Glomerular visceral epithelial cell (primary cell): ENCODE results near the gene VPS9D1.
"Not testable (repeated sequence)": the region's sequence is repeated elsewhere in the genome, so short reads cannot be mapped to it uniquely, and the experiment has no call there.

Experiments
- DNase-seq: peaks from one replicate; pipeline ENCODE4 v3.0.0-alpha.2; 2016; ENCODE audit errors: extremely low spot score

Gene VPS9D1

DNA sequence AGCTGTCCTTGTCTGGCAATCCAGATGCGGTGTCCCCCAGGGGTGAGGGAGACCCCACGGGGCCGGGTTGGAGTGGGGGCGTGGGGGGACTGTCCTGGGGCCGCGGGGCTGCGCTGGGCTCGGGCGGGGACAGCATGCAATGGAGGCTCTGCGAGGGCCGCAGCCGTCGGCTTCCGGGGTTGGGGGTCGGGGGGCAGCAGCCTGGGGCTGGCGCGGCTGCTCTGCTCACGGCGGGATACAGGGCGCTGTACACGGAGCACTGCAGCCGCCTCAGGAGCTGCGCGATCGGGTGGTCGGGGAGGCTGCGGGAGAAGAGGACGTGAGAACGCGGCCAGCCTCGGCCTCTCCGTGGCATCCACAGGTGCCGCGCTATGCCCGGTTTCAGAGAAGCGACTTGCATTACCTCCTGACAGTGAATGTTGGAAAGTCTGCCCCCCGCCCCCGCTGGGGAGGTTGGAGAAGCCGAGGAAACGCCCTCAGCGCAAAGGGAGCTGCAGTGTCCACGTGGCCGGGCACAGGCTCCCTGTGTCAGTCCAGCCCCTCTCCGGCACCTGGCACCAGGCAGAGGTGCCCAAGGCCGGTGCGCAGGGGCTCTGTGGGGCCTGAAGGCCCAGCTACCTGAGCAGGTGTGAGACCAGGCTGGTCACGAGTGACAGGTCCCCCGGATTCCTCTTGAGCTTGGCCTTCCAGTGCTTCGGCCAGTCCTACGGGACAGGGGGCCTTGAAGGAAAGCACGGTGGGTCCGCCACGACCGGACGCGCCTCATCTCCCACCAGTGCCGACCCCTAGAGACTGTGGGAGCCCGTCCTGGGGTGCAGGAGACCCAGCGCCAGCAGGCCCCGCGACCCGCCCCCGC, 9.8 kb downstream of the VPS9D1 start:
- no peak for DNase-seq

DNA sequence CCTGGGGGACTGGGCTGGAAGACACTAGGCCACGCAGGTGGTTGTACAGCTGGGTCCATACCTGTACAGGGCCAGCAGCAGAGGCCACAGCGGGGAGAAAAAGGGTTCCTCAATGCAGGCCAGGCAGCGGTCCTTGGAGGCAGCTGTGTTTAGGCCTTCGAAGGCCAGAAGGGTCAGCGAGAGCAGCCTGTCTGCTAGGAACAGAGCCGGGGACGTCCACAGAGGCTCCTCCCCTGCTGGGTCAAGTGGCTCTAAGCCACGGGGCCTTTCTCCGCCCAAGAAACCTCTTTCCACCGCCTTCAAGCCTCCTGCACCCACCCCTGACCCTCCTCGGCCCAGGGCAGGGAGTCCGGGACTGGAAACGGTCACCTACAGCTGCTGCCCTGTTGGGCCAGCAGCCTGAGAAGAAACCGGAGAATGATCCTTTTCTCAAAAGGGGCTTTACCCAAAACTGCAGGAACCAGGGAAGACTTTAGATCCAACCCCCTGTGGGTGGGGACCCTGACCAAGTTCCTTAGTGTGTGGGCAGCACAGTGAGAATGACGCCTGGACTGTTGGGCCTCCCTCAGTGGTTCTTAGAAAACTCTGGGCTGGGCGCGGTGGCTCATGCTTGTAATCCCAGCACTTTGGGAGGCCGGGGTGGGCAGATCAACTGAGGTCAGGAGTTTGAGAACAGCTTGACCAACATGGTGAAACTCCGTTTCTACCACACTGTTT, 10.8 kb downstream of the VPS9D1 start:
- no peak for DNase-seq

DNA sequence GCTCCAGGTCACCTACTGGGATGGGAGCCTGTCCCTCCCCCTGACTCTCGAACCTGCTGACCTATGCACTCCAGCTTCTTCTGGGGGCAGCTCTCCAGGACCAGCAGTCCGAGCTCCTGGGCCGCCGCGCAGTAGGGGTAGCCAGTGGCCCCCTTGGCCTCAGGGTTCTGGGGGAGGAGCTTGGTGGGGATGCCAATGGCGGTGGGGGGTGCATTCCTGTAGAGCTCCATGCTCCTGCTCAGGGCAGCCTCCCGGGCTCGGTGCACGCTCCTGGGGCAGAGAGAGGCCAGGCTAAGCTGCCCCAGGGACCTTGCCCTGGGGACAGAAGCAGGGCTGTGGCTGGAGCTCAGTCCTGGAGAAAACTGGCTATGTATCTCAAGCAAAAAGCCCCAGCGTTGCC, 11.5 kb downstream of the VPS9D1 start:
- DNase-seq, result no peak

DNA sequence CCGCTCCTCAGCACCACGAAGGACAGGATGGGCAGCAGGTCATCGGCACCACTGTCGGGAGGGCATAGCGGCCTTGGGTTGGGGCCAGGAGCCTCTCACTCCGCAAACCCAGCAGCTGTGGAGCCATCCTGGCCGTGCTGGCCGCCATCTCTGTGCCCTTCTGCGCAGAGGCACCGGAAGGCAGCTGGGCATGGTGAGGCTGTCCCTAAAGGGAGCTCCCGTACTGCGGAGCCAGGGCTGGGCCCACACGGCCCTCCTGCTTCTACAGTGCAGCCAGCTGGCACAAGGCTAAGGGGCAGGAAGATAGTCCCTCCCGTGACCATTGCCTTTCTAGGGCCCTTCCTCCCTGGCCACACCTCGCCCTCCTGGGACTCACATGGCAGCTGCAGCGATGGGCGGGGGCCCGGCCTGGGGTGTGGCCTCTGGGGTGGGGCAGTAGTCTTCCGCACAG, 12.2 kb downstream of the VPS9D1 start:
- no peak for DNase-seq

DNA sequence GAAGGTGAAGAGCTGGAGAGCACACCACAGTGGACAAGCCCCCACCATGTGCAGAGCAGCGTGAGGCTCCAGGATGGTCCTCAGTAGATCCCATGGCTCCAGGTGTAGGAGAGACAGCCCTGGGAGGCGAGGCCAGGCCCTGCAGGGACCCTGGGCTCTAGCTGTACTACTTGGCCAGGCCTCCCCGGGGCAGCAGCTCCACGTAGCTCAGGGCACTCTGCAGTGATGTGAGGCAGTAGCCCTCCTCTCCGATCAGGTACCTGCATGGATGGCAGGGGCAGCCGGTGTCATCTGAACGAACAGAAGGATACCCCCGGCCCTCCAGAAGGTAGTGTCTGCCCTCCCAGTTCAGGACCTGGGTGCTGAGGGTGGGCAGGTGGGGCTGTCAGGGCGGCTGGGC, 13.0 kb downstream of the VPS9D1 start:
- no peak for DNase-seq

DNA sequence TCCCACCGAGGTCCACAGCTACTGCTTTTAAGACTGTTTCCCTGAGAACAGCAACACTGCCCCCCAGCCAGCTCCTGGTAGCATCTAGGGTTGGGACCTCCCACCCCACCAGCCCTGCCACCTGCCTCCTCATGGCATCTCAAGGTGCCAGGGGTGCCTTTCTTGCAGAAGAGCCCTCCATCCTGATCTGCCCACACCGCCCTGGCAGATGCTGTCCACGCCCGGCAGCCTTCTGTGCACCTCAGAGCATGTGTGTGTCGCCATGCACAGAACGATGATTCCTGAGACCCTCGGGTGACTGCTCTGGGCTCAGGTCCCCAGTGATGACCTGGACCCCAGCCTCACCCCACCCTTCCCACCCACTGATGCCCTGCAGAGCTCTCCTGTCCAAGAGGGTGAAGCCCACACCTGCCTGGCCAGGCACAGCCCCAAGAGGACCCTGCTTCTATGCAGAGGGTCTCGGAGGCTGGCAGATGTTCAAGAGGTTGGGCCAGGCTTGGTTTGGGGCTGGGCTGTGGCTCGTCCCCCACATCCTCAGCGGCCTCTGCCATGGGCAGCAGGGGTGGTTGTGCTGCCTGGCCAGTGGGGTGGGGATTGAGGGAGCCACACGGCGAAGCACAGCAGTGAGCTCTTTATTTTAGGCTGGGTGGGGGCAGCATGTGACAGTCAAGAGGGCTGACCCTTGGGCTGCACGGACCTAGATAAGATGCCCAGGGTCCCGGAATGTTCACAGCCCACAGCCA, 14.0 kb downstream of the VPS9D1 start:
- DNase-seq, result no peak

DNA sequence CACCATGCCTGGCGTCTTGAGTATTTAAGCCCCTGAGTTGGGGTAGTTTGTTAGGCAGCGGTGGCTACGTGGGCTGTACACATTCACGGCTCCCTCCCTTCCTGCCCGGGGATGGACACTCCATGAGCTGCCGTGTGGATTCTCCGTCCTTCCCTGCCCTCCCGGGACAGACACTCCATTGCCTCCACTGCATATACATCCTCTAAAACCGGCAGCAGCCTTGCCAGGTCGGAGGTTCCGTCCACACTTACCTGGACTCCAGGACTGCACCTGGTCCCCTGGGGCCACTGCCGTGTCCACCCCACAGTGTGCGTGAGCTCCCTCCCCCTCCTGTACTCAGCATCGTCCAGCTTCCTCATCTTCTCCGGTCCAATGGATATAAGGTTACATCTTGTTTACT, 15.7 kb downstream of the VPS9D1 start:
- no peak for DNase-seq

DNA sequence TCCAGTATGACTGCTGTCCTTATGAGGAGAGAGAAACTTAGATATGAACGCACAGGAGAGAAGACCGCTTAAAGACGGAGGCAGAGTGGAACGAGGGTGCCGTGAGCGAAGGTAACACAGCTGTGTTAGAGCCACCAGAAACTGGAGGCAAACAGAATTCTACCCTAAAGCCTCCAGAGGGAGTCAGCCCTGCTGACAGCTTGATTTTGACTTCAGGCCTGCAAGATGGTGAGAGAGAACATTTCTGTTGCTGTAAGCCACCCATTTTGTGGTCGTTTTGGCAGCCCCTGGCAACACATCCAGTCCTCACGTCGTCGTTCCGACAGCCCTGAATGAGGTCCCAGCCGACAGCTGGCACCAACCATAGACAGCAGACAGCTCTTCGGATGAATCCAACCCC, 16.4 kb downstream of the VPS9D1 start:
- DNase-seq, result no peak

DNA sequence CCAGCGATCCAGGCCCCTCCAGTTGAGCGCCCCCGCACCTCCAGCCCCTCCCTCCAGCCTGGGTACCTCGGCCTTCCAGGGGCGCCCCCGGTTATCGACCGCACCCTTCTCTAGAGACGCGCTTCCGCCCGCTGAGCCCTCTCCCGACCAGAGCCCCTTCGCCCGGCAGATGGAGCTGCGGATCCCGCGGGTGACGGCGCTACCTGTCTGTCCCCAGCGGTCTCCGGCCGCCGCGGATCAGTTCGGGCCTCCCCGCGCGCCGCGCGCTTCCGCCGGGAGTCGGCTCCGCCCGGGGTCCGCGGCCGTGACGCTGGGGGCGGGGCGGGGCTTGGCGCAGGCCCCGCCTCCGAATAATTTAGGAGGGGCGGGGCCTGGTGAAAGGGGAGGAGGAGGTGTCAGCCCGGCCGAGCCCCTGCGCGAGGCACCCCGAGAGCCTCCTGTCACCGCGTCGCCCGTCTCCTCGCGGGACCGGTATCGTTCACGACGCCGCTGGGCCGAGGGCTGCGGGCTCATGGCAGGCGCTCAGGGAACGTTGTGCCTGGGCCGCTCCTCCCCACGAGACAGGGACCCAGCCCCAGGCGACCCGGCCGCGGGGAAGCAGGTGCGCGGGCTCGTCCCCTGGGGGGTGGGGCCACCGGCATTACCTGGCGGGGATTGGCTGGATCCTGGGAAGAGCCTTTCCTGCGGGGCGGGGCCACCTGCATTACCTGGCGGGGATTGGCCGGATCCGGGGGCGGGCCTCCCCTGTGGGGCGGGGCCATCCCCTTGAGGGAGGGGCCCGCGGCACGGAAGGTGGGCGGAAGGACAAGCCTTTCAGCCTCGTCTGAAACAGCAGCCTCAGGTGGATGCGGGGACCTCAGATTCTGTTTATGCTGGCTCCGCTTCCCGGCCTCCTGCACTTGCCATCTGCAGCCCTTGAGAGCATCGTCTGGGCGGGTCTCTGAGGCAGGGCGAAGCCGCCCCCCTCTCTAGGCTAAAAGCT, 19.0 kb downstream of the VPS9D1 start, which contains the start of gene SPATA2L:
Gene SPATA2L, minus strand, starts transcription at position 281 of the 982 bp plus-strand sequence. CDS start 473 bp downstream, outside the sequence.
- peak; percentile 94 for DNase-seq

DNA sequence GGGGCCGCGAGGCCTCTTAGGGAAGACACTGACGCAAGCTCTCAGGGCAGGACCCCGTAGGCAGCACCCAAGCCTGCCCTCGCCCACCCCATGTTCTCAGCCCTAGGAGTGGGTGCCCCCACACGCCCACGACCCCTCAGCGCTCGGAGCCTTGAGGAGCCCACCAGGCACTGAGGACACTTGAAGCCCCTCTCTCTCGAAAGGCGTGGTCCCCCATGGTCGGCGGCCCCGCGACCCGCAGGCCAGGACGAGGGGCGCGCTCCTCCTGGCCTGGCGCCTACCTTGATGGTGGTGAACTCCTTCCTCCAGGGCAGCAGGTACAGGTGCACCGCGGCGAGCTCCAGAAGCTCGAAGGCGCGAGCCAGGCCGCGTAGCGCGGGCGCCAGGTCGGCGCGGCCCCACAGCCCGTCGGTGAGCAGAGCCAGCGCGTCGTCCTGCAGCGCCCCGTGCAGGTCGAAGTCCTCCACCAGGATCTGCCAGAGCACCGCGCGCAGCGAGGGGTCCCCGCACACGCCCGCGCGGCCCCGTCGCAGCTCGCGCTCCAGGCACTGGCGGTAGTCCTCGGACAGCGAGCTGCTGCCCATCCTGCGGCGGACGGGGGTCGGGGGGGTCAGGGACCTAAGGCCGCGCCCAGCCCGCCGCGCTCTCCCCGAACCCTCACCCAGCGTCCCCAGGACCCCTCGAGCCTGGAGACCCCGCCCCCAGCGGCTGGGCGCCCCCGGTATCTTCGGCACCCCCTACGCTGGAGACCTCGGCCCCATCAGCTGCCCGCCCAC, 19.9 kb downstream of the VPS9D1 start:
- peak; percentile 50 for DNase-seq

DNA sequence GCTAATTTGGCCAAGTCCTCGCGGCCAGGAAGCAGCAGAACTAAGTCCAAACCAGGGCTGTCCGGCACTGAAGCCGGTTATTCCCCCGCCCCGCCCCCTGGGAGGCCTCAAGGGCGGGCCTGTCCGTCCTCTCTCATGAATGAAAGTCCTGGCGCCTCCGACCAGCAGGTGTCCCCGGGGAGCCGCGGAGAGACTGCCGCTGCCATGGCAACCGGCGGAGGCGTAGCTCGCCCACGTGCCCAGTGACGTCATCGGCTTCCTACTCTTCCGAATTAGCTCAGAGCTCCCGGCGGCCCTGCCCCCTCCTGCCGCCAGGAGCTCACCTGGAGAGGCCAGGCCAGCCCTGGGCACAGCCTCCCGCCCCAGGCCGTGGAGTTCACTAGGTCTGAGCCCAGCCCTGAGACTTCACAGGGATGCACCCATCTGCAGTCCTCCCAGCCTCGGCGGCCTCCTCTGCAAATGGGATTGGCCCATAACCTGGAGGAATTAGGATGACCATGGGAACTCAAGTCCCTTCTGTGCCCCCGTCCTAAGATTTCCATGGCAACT, 20.5 kb downstream of the VPS9D1 start:
- DNase-seq, result peak; percentile 98

DNA sequence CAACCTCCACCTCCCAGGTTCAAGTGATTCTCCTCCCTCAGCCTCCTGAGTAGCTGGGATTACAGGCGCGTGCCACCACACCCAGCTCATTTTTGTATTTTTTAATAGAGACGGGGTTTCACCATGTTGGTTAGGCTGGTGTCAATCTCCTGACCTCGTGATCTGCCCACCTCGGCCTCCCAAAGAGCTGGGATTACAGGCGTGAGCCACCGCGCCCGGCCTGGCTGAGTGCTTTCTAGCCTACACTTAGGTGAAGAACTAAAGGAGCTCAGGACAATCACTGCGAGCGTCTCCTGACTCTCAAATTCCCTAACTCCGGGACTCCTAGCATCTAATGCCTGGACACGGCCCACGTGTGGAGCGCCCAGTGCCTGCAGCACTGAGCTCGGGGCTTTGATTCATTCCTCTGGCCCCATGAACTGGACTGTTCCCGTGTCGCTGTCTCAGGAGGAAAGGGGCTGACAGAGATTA, 21.0 kb downstream of the VPS9D1 start:
- not testable (repeated sequence) for DNase-seq

DNA sequence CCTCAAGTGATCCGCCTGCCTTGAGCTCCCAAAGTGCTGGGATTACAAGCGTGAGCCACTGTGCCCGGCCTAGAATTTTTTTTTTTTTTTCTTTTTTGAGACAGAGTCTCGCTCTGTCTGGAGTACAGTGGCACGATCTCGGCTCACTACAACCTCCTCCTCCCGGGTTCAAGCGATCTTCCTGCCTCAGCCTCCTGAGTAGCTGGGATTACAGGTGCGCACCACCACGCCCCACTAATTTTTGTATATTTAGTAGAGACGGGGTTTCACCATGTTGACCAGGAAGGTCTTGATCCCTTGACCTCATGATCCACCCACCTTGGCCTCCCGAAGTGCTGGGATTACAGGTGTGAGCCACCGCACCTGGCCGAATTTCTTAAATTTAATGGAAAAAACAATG, 22.0 kb downstream of the VPS9D1 start:
- DNase-seq, result not testable (repeated sequence)

DNA sequence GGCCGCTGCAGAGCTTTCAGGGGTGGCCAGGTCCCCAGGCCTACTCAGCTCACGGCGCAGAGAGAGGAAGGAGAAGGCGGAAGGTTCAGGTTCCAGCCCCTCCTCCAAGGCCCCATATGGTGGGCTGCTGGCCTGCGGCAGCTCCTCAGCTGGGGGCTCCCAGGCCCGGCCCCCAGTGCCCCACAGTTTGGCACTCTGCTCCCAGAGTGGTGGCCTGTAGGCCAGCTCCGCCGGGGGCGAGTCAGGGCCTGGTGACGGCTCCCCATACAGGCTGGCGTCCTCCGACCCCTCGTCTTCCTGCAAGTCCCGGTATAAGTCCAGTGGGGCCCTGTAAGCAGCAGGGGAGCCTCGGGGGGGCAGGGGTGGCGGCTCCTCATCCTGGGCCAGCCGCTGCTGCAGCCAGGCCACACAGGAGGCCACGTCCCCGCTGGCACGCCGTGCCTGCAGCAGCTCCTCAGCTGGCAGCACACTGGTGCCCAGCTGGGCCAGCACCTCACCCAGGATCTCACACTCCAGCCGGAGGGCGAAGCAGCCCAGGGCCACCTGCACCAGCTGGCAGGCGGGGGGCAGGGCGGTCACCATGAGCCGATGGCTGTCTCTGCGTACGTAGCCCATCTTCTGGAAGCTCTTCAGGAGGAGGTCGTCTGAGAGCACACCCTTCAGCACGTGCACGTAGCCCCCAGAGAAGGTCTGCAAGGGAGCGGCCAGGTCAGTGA, 22.9 kb downstream of the VPS9D1 start:
- DNase-seq, result no peak

DNA sequence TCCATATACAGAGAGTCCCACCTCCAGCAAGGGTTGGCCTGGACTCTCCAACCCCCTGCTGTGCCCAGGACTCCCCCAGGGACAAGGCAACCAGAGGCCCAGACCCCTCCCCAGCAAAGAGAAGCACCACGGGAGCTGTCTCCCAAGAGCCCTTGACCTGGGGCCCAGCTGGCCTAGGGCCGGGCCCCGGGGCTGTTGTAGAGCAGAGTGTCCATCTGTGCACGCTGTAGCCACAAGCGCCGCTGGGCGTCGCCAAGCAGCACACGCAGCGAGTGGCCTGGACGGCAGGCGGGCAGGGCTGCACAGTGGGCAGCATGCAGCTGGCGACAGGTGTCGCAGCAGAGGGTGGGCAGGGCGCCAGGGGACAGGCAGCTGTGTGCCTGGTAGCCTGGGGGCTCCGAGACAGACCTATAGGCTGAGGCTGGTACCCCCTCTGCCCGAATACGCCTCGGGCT, 23.5 kb downstream of the VPS9D1 start:
- no peak for DNase-seq

DNA sequence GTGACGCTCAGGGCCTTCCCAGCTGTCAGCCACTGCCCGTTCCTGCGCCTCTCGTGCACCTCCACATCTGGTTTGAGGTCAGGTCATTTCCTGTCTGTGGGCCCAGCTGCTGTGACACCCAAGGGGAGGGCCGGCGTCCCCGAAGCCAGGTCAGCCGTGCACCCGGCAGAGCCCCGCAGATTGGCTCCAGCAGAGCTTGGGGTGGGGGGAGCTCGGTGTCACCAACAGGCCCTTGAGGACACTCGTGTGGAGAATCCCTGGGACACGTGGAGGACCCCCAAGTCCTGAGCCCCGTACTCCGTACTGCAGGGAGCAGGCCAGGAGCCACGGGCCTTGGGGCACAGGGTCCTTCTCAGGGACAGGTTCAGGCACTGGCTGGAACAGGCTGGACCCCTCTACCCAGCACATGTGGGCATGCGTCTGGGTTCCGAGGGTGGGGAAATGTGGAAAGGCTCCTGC, 24.0 kb downstream of the VPS9D1 start:
- DNase-seq, result no peak

DNA sequence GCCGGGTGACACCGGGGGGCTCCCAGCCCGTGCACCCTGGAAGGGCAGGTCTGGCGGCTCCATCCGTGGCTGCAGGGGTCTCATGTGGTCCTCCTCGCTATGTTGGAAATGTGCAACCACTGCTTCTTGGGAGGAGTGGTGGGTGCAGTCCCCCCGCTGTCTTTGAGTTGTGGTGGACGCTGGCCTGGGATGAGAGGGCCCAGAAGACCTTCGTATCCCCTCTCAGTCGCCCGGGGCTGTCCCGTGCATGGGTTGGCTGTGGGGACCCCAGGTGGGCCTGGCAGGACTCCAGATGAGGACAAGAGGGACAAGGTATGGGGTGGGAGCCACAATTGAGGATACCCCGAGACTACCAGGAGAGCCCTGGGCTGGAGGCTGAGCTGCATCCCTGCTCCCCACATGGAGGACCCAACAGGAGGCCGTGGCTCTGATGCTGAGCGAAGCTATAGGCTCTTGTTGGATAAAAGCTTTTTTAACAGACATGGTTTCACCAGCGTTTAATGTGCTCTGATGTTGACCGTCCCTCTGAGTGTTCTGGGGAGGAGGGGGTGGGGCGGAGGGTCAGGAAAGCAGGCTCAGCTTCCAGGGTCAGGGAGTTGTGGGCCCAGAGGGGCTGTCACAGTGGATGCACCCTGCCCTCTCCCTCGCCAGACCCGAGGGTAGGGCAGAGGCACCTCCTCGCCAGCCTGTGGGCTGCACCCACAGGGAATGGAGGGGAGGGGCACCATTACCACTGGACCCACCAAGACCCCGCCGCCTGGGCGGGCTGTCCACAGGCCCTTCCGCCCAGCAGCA, 24.6 kb downstream of the VPS9D1 start:
- DNase-seq, result no peak
